GM12878 (cell line): ENCODE data around the gene MYL12B. TPM values are rescaled to one million over a fixed set of nuclear protein-coding genes. Genes with fewer than 3 reads are reported as not detected.
A peak's percentile ranks its signal among the peaks of the same experiment; 100 is the strongest.

Experiments
- CHD4 ChIP-seq: fragments of 200-600 bp; sonication (generic); IDR thresholded peaks from 2 replicates; pipeline ENCODE4 v1.6.1; 2016; ENCODE audit warnings: mild to moderate bottlenecking
- CREM ChIP-seq: IDR thresholded peaks from 2 replicates; pipeline ENCODE4 v1.6.1; 2014; ENCODE audit warnings: antibody characterized with exemption, low read depth
- EGR1 ChIP-seq, 2 experiments: IDR thresholded peaks; 1 replicate in 1 of 2; 2 replicates in 1 of 2; pipeline ENCODE4 v1.6.1; 2011 to 2012; ENCODE audit warnings: low read depth in 2 of 2, low read length in 2 of 2, borderline replicate concordance in 1 of 2, mild to moderate bottlenecking in 1 of 2, moderate library complexity in 1 of 2
- ETV6 ChIP-seq, 2 experiments: fragments of 450-650 bp in 1 of 2; IDR thresholded peaks in 1 of 2; conservative IDR thresholded peaks in 1 of 2; 2 replicates each; pipeline ENCODE4 v1.6.1; 2014; ENCODE audit warnings: antibody characterized with exemption in 1 of 2, borderline replicate concordance in 1 of 2, low read depth in 1 of 2, mild to moderate bottlenecking in 1 of 2, moderate library complexity in 1 of 2
- HDAC2 ChIP-seq: fragments of 200-600 bp; sonication (generic); IDR thresholded peaks from 2 replicates; pipeline ENCODE4 v1.6.1; 2017
- IKZF1 ChIP-seq: fragments of 450-650 bp; conservative IDR thresholded peaks from 2 replicates; pipeline ENCODE4 v1.6.1; 2017; ENCODE audit warnings: antibody characterized with exemption, mild to moderate bottlenecking
- IRF4 ChIP-seq: IDR thresholded peaks from 2 replicates; pipeline ENCODE4 v1.6.1; 2011; ENCODE audit warnings: low read depth, low read length
- MXI1 ChIP-seq: fragments of 150-350 bp; IDR thresholded peaks from 2 replicates; pipeline ENCODE4 v1.6.1; 2011; ENCODE audit warnings: low read depth, mild to moderate bottlenecking, inconsistent platforms, low read length, improper control_type of control experiment
- PAX5 ChIP-seq: IDR thresholded peaks from 2 replicates; pipeline ENCODE4 v1.6.1; 2011; ENCODE audit warnings: low read depth, low read length, borderline replicate concordance
- PAX8 ChIP-seq: fragments of 450-650 bp; IDR thresholded peaks from 2 replicates; pipeline ENCODE4 v1.6.1; 2017; ENCODE audit warnings: mild to moderate bottlenecking, moderate library complexity
- POU2F2 ChIP-seq: IDR thresholded peaks from 3 replicates; pipeline ENCODE4 v1.6.1; 2011; ENCODE audit warnings: low read depth, mild to moderate bottlenecking, low read length, borderline replicate concordance
- RUNX3 ChIP-seq: IDR thresholded peaks from 2 replicates; pipeline ENCODE4 v1.6.1; 2012; ENCODE audit warnings: low read length, inconsistent platforms
- SREBF1 ChIP-seq: IDR thresholded peaks from 2 replicates; pipeline ENCODE4 v1.6.1; 2012; ENCODE audit warnings: mild to moderate bottlenecking, low read length
- SREBF2 ChIP-seq: IDR thresholded peaks from 2 replicates; pipeline ENCODE4 v1.6.1; 2012; ENCODE audit warnings: mild to moderate bottlenecking, low read length
- TAF1 ChIP-seq: IDR thresholded peaks from 2 replicates; pipeline ENCODE4 v1.6.1; 2011; ENCODE audit warnings: mild to moderate bottlenecking, low read depth, low read length, borderline replicate concordance
- TCF12 ChIP-seq: IDR thresholded peaks from 2 replicates; pipeline ENCODE4 v1.6.1; 2011; ENCODE audit warnings: low read depth, mild to moderate bottlenecking, low read length
- TCF3 ChIP-seq: IDR thresholded peaks from 2 replicates; pipeline ENCODE4 v1.6.1; 2012; ENCODE audit warnings: low read depth, mild to moderate bottlenecking, low read length, borderline replicate concordance; ENCODE audit not compliant: insufficient read depth
- WRNIP1 ChIP-seq: IDR thresholded peaks from 2 replicates; pipeline ENCODE4 v1.6.1; 2011; ENCODE audit warnings: low read depth, low read length, improper control_type of control experiment, borderline replicate concordance
- polyA plus RNA-seq, 11 experiments: library from polyadenylated mRNA; depleted of rRNA in 4 of 11; unstranded in 6 of 11; stranded (reverse) in 5 of 11; fragments of >200 nt; fragmentation: Nextera tagmentation in 4 of 11; fragmentation: Illumina TruSeq in 1 of 11; extraction: Ambion mirVana in 4 of 11; extraction: Trizol in 1 of 11; gene quantifications; 1 replicate in 1 of 11; 2 replicates in 10 of 11; pipeline versions ENCODE4 v1.2.1 to v1.2.3, GENCODE V29; 2011 to 2016; ENCODE audit warnings: inconsistent platforms in 2 of 11, missing spikeins in 2 of 11, low read depth in 1 of 11
- total RNA-seq, 4 experiments: library from RNA; depleted of rRNA in 3 of 4; stranded (reverse); fragments of >200 nt in 3 of 4; fragmentation: Illumina TruSeq in 1 of 4; extraction: Trizol in 1 of 4; gene quantifications; 2 replicates each; pipeline versions ENCODE4 v1.2.1 to v1.2.3, GENCODE V29; 2013 to 2021
- TF ChIP-seq, protein P1 (sequence below): IDR thresholded peaks from 2 replicates; pipeline ENCODE4 v1.6.1; 2011; ENCODE audit warnings: low read depth, low read length, improper control_type of control experiment, borderline replicate concordance
- TF ChIP-seq, protein P2 (sequence below): fragments of 150-350 bp; IDR thresholded peaks from 2 replicates; pipeline ENCODE4 v1.6.1; 2016; ENCODE audit warnings: low read depth, low read length
- TF ChIP-seq, protein P3 (sequence below): fragments of 450-650 bp; IDR thresholded peaks from 2 replicates; pipeline ENCODE4 v1.6.1; 2017; ENCODE audit warnings: low read depth, mild to moderate bottlenecking, moderate library complexity
- TF ChIP-seq, protein P4 (sequence below): fragments of 450-650 bp; IDR thresholded peaks from 2 replicates; pipeline ENCODE4 v1.6.1; 2017; ENCODE audit warnings: antibody characterized with exemption, mild to moderate bottlenecking, moderate library complexity

MYL12B gene
- total and polyA plus RNA-seq, 10 of the 15 experiments (the other 5 are each of a cell fraction or from before 2014, with no cell fraction given) = 179 to 739 (median 400) TPM

DNA sequence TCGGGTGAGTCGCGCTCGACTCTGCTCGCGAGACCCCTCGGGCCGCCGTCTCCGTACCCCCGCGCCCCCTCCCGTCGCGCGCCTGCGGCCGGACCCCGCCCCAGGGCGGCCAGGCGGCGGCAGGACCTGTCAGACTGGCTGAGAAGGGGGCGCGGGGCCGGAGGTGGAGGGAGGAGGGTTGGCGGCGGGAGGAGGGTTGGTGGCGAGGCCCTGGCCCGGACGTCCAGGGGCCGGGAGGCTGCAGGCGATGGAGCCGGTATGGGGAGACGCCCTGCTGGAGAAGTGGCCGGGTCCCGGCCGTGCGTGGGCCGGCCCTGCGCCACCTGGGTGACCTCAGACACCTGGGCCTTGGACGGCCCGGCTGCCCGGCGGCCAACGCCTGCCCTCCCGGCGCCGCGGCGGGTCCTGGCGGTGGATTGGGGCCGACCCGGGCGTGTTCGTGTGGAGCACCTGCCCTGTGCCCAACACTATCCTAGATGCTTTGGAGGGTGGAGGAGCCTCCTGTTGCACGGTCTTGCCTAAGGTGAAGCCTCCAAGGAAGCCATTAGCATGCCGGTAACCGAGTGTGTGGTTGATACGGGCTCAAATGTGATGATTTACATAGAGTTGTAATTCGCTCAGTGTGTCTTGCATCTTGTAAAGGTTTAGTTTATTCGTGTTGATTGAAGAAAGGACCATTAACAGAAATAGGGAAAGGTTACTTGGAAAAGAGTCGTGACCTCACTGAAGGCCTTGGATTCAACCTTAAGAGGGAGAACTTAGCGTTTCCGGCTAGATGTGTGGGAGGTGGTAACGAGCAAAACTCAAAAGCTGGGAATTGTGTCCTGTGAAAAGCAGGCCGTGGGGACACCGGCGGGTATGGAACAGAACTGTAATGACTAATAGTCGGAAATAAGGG, 550 bp downstream of the MYL12B start (continued):
- TF ChIP-seq TCF3 = 0 out of 2 replicates have a peak, but pooled peaks have one; percentile 33
- TF ChIP-seq PAX5 = no peak
- no peak for TF ChIP-seq SREBF2
- TF ChIP-seq, protein P1, sequence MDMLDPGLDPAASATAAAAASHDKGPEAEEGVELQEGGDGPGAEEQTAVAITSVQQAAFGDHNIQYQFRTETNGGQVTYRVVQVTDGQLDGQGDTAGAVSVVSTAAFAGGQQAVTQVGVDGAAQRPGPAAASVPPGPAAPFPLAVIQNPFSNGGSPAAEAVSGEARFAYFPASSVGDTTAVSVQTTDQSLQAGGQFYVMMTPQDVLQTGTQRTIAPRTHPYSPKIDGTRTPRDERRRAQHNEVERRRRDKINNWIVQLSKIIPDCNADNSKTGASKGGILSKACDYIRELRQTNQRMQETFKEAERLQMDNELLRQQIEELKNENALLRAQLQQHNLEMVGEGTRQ = no peak
- no peak for TF ChIP-seq ETV6 (conservative IDR thresholded peaks at IDR 0.05 in 1 of 2, IDR thresholded peaks at IDR 0.05 in 1 of 2; ENCODE audit: borderline replicate concordance in 1 of 2, low read depth in 1 of 2)
- TF ChIP-seq CHD4 = no peak
- TF ChIP-seq POU2F2 = no peak
- no peak for TF ChIP-seq SREBF1
- TF ChIP-seq, protein P2, sequence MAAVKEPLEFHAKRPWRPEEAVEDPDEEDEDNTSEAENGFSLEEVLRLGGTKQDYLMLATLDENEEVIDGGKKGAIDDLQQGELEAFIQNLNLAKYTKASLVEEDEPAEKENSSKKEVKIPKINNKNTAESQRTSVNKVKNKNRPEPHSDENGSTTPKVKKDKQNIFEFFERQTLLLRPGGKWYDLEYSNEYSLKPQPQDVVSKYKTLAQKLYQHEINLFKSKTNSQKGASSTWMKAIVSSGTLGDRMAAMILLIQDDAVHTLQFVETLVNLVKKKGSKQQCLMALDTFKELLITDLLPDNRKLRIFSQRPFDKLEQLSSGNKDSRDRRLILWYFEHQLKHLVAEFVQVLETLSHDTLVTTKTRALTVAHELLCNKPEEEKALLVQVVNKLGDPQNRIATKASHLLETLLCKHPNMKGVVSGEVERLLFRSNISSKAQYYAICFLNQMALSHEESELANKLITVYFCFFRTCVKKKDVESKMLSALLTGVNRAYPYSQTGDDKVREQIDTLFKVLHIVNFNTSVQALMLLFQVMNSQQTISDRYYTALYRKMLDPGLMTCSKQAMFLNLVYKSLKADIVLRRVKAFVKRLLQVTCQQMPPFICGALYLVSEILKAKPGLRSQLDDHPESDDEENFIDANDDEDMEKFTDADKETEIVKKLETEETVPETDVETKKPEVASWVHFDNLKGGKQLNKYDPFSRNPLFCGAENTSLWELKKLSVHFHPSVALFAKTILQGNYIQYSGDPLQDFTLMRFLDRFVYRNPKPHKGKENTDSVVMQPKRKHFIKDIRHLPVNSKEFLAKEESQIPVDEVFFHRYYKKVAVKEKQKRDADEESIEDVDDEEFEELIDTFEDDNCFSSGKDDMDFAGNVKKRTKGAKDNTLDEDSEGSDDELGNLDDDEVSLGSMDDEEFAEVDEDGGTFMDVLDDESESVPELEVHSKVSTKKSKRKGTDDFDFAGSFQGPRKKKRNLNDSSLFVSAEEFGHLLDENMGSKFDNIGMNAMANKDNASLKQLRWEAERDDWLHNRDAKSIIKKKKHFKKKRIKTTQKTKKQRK = no peak
- TF ChIP-seq TAF1 = no peak
- TF ChIP-seq HDAC2 = no peak
- TF ChIP-seq, protein P3, sequence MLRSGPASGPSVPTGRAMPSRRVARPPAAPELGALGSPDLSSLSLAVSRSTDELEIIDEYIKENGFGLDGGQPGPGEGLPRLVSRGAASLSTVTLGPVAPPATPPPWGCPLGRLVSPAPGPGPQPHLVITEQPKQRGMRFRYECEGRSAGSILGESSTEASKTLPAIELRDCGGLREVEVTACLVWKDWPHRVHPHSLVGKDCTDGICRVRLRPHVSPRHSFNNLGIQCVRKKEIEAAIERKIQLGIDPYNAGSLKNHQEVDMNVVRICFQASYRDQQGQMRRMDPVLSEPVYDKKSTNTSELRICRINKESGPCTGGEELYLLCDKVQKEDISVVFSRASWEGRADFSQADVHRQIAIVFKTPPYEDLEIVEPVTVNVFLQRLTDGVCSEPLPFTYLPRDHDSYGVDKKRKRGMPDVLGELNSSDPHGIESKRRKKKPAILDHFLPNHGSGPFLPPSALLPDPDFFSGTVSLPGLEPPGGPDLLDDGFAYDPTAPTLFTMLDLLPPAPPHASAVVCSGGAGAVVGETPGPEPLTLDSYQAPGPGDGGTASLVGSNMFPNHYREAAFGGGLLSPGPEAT = peak; percentile 44; the same call in 1 of the 2 replicates
- no peak for TF ChIP-seq CREM
- 0 out of 2 replicates have a peak, but pooled peaks have one; percentile 9 for TF ChIP-seq IKZF1
- TF ChIP-seq MXI1 = no peak; the same call in 1 of the 2 replicates
- TF ChIP-seq PAX8 = no peak
- 0 out of 2 replicates have a peak, but pooled peaks have one; percentile 21 for TF ChIP-seq IRF4
- TF ChIP-seq TCF12 = no peak
- TF ChIP-seq EGR1 (IDR thresholded peaks at IDR 0.05; ENCODE audit: borderline replicate concordance in 1 of 2, low read depth in 2 of 2, low read length in 2 of 2) = no peak
- no peak for TF ChIP-seq RUNX3
- TF ChIP-seq WRNIP1 = no peak
- TF ChIP-seq, protein P4, sequence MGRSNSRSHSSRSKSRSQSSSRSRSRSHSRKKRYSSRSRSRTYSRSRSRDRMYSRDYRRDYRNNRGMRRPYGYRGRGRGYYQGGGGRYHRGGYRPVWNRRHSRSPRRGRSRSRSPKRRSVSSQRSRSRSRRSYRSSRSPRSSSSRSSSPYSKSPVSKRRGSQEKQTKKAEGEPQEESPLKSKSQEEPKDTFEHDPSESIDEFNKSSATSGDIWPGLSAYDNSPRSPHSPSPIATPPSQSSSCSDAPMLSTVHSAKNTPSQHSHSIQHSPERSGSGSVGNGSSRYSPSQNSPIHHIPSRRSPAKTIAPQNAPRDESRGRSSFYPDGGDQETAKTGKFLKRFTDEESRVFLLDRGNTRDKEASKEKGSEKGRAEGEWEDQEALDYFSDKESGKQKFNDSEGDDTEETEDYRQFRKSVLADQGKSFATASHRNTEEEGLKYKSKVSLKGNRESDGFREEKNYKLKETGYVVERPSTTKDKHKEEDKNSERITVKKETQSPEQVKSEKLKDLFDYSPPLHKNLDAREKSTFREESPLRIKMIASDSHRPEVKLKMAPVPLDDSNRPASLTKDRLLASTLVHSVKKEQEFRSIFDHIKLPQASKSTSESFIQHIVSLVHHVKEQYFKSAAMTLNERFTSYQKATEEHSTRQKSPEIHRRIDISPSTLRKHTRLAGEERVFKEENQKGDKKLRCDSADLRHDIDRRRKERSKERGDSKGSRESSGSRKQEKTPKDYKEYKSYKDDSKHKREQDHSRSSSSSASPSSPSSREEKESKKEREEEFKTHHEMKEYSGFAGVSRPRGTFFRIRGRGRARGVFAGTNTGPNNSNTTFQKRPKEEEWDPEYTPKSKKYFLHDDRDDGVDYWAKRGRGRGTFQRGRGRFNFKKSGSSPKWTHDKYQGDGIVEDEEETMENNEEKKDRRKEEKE = no peak
